Measurements from ENCODE around the gene ZNF3.

ZNF3 gene

GRCh38 chr7:100049441-100050291, 31.9 kb downstream of the ZNF3 start, which contains the start of gene ZSCAN21:
ZSCAN21 (plus strand) TSS chr7:100049774; CDS start chr7:100057007, 7,233 bp downstream.
- peak; percentile 85 for DNase-seq

GRCh38 chr7:100048680-100049079, 32.8 kb downstream of the ZNF3 start:
- DNase-seq: no peak

- no peak for DNase-seq
Measured at GRCh38 chr7:100044718-100045117, 36.8 kb downstream of the ZNF3 start.

GRCh38 chr7:100040575-100040974, 40.9 kb downstream of the ZNF3 start:
- DNase-seq: no peak

GRCh38 chr7:100038326-100038725, 43.2 kb downstream of the ZNF3 start:
- DNase-seq: no peak

- no peak for DNase-seq
Measured at GRCh38 chr7:100035876-100036275, 45.6 kb downstream of the ZNF3 start.

GRCh38 chr7:100034871-100035510, 46.5 kb downstream of the ZNF3 start:
- no peak for DNase-seq

GRCh38 chr7:100033526-100033925, 48.0 kb downstream of the ZNF3 start:
- DNase-seq: no peak

- DNase-seq: no peak
Measured at GRCh38 chr7:100029596-100029995, 51.9 kb downstream of the ZNF3 start.

- no peak for DNase-seq
Measured at GRCh38 chr7:100027197-100027596, 54.3 kb downstream of the ZNF3 start.

- no peak for DNase-seq
Measured at GRCh38 chr7:100024020-100024619, 57.4 kb downstream of the ZNF3 start.

GRCh38 chr7:100023526-100023925, 58.0 kb downstream of the ZNF3 start:
- DNase-seq: no peak

GRCh38 chr7:100022621-100023020, 58.9 kb downstream of the ZNF3 start:
- no peak for DNase-seq

- no peak for DNase-seq
Measured at GRCh38 chr7:100021297-100021696, 60.2 kb downstream of the ZNF3 start.
